ENCODE results near the gene MATN3. TPM values are rescaled to one million over a fixed set of nuclear protein-coding genes. Genes with fewer than 3 reads are reported as not detected.

Gene MATN3
- polyA plus RNA-seq, 1 experiment = 0.92 TPM

DNA sequence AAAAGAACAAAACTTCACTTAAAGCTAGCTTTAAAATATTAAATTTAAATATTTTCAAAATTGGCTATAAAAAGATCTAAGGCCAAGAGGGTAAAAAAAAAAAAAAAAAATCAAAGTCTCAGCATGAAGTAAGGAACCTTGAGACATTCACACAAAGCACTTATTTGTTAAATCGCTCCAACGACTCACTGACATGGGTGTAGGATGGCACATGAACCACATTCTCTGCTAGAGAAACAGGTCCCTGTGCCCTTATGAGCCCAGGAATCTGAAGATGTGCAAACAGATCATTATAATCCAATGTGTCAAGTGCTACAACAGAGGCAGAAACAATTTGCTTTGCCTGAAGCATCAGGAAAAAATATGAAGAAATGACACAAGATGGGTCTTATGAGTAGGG, 25.2 kb upstream of the MATN3 start:
- TF ChIP-seq CTCF (IDR thresholded peaks at IDR 0.05; ENCODE audit: insufficient read depth, low read depth, low read length) = no peak
- ChIA-PET POLR2A (no interaction called here), CTCF (interaction anchor here (1.4 to 1.8 kb wide), 2 partner anchors 22 to 55 kb away, joined by 3 to 6 read pairs; no protein-coding TSS in a partner anchor)
- DNase-seq (ENCODE audit: low read depth) = no peak
- Histone ChIP-seq H3K36me3 (ENCODE audit: control insufficient read depth, insufficient read depth, low read length) (peaks cover 25% of the 10 kb centered on the region), H3K27me3 (ENCODE audit: control insufficient read depth, insufficient read depth, low read length) (no peaks in the 10 kb centered on the region), H3K4me3 (ENCODE audit: low read depth, low read length) (no peak overlapping the region)

- no peak overlapping the region for H3K4me3 ChIP-seq (ENCODE audit: low read depth, low read length)
- DNase-seq (ENCODE audit: low read depth) = no peak
- POLR2A ChIA-PET = no interaction called here
- H3K36me3 ChIP-seq (ENCODE audit: control insufficient read depth, insufficient read depth, low read length) = peaks cover 25% of the 10 kb centered on the region
- CTCF ChIA-PET = no interaction called here
- TF ChIP-seq CTCF (IDR thresholded peaks at IDR 0.05; ENCODE audit: insufficient read depth, low read depth, low read length) = no peak
- H3K27me3 ChIP-seq (ENCODE audit: control insufficient read depth, insufficient read depth, low read length) = no peaks in the 10 kb centered on the region
Measured at GRCh38 chr2:20035955-20036666, 23.6 kb upstream of the MATN3 start.

GRCh38 chr2:20034821-20035220, 22.4 kb upstream of the MATN3 start:
- peaks cover 26% of the 10 kb centered on the region for H3K36me3 ChIP-seq (ENCODE audit: control insufficient read depth, insufficient read depth, low read length)
- DNase-seq (ENCODE audit: low read depth) = no peak
- ChIA-PET CTCF (interaction anchor here (2.2 kb wide), 1 partner anchor 20 kb away, joined by 11 read pairs; no protein-coding TSS in a partner anchor), POLR2A (no interaction called here)
- H3K27me3 ChIP-seq (ENCODE audit: control insufficient read depth, insufficient read depth, low read length) = no peaks in the 10 kb centered on the region
- H3K4me3 ChIP-seq (ENCODE audit: low read depth, low read length) = no peak overlapping the region
- no peak for TF ChIP-seq CTCF (IDR thresholded peaks at IDR 0.05; ENCODE audit: insufficient read depth, low read depth, low read length)

DNA sequence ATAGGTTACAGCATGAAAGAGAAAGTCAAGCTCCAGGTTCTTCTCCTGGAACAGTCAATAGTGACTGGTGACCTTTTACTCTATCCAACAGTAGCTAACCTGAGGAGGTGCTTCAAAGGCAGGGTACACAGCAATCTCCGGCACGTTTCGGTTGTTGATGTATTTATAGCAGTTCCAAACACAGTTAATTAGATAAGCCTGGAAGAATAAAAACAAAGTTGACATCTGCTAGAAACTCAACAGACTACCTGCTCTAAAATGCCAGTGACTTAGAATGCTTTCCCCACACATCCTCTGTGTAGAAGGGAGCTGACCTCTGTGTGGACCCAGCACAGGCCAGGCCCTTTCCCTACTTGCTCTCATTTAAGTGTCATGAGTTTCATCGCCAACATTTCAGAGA, 21.8 kb upstream of the MATN3 start:
- ChIA-PET POLR2A (no interaction called here), CTCF (interaction anchor here (0.6 to 2.2 kb wide), 5 partner anchors 10 to 60 kb away, joined by 3 to 11 read pairs (median 3); no protein-coding TSS in a partner anchor)
- no peak for TF ChIP-seq CTCF (IDR thresholded peaks at IDR 0.05; ENCODE audit: insufficient read depth, low read depth, low read length)
- Histone ChIP-seq H3K27me3 (ENCODE audit: control insufficient read depth, insufficient read depth, low read length) (no peaks in the 10 kb centered on the region), H3K36me3 (ENCODE audit: control insufficient read depth, insufficient read depth, low read length) (peaks cover 25% of the 10 kb centered on the region), H3K4me3 (ENCODE audit: low read depth, low read length) (no peak overlapping the region)
- no peak for DNase-seq (ENCODE audit: low read depth)

DNA sequence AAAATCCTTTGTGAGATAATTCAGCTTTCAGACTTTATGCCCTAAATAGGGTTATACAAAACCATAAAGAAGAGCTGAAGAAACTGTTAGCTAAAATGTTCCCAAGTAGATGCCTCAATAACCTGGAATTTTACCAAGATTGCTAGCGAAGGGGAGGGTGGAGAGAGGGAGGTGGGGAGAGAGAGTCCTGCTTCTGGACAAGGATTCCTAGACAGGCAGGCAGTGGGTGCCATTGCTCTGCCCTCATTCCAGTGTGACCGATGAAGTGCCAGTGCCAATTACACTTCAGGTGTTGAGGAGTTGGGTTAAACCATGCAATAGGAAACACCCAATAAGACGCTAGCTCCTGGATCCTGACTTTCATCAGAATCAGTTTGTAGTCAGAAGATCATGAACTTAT, 20.9 kb upstream of the MATN3 start:
- no peak for TF ChIP-seq CTCF (IDR thresholded peaks at IDR 0.05; ENCODE audit: insufficient read depth, low read depth, low read length)
- H3K27me3 ChIP-seq (ENCODE audit: control insufficient read depth, insufficient read depth, low read length) = no peaks in the 10 kb centered on the region
- H3K36me3 ChIP-seq (ENCODE audit: control insufficient read depth, insufficient read depth, low read length) = peaks cover 25% of the 10 kb centered on the region
- ChIA-PET POLR2A (no interaction called here), CTCF (interaction anchor here (1.6 to 2.2 kb wide), 2 partner anchors 15 to 19 kb away, joined by 8 to 11 read pairs; no protein-coding TSS in a partner anchor)
- DNase-seq (ENCODE audit: low read depth) = no peak
- no peak overlapping the region for H3K4me3 ChIP-seq (ENCODE audit: low read depth, low read length)

All from BJ (cell line).